HepG2 (cell line): ENCODE results near the gene P2RX2. TPM values are rescaled to one million over a fixed set of nuclear protein-coding genes. Genes with fewer than 3 reads are reported as not detected.

Experiments used
- ATAC-seq: fragments of 200-7000 bp; cut with Tn5 transposase; 3 replicates; pipeline ENCODE4 v1.9.1; 2020; ENCODE audit warnings: mild to moderate bottlenecking, moderate library complexity
- BruUV-seq: library from RNA; stranded (reverse); fragments of 400-500 nt; replicated peaks from 2 replicates; lab custom pipeline; 2021; lab: Mats Ljungman, UMichigan
- CTCF ChIA-PET: fragments of 300-600 bp; formaldehyde crosslinking; extraction: SDS; loops from one replicate; lab custom pipeline; 2021; ENCODE audit warnings: low total read pairs, inconsistent platforms, low intra/inter-chr PET ratio; lab: Yijun Ruan, JAX
- POLR2A ChIA-PET: fragments of 350-600 bp; sonication (Branson Sonifier 250); formaldehyde crosslinking; loops from one replicate; lab custom pipeline; 2020; ENCODE audit warnings: antibody characterized with exemption, inconsistent platforms; lab: Yijun Ruan, JAX
- DNase-seq: peaks from one replicate; pipeline ENCODE4 v3.0.0-alpha.2; 2015; ENCODE audit warnings: low spot score
- FAIRE-seq: peaks from 3 replicates; lab custom pipeline; 2011; peaks lifted over from hg19 to GRCh38; lab: Jason Lieb, UNC
- H2AFZ ChIP-seq: one replicate; pipeline ENCODE4 v1.6.1; 2011; ENCODE audit warnings: low read length, inconsistent platforms
- H3K27ac ChIP-seq: fragments of 300-600 bp; 3 replicates; pipeline ENCODE4 v1.8.0; 2011; ENCODE audit warnings: mixed run types, mild to moderate bottlenecking, mixed read lengths, low read length, inconsistent platforms; ENCODE audit not compliant: insufficient read depth; ENCODE audit errors: extremely low read length
- H3K27me3 ChIP-seq, 2 experiments: fragments of 200-600 bp in 1 of 2; 2 replicates in 1 of 2; 3 replicates in 1 of 2; pipeline versions ENCODE4 v1.6.0 to v1.8.0; 2011; ENCODE audit warnings: low read length in 2 of 2, mild to moderate bottlenecking in 2 of 2, moderate library complexity in 2 of 2, inconsistent platforms in 1 of 2; ENCODE audit not compliant: insufficient read depth in 2 of 2, control insufficient read depth in 1 of 2
- H3K36me3 ChIP-seq, 2 experiments: fragments of 200-600 bp in 1 of 2; replicated peaks in 1 of 2; 2 replicates in 1 of 2; 3 replicates in 1 of 2; pipeline versions ENCODE4 v1.5.1 to v1.8.0; 2011; ENCODE audit warnings: low read length in 2 of 2, inconsistent platforms in 1 of 2; ENCODE audit not compliant: insufficient read depth in 2 of 2, control insufficient read depth in 1 of 2
- H3K4me1 ChIP-seq: 2 replicates; pipeline ENCODE4 v1.5.1; 2012; ENCODE audit warnings: low read length, inconsistent platforms; ENCODE audit not compliant: insufficient read depth
- H3K4me2 ChIP-seq: 2 replicates; pipeline ENCODE4 v1.6.0; 2011; ENCODE audit warnings: low read depth, low read length, inconsistent platforms
- H3K4me3 ChIP-seq, 3 experiments: fragments of 200-600 bp in 1 of 3; sonication (generic), shearing (Covaris generic) in 1 of 3; replicated peaks in 1 of 3; 2 replicates each; pipeline ENCODE4 v1.5.1; 2011 to 2016; ENCODE audit warnings: low read length in 3 of 3, inconsistent platforms in 2 of 3, low read depth in 2 of 3, mild to moderate bottlenecking in 2 of 3, control low read depth in 1 of 3, mixed read lengths in 1 of 3; ENCODE audit not compliant: insufficient read depth in 1 of 3
- H3K79me2 ChIP-seq: one replicate; pipeline ENCODE4 v1.6.1; 2011; ENCODE audit warnings: low read length, inconsistent platforms; ENCODE audit not compliant: insufficient read depth
- H3K9ac ChIP-seq: 2 replicates; pipeline ENCODE4 v1.6.0; 2011; ENCODE audit warnings: mild to moderate bottlenecking, low read depth, low read length, inconsistent platforms; ENCODE audit not compliant: insufficient read depth
- H3K9me3 ChIP-seq: 2 replicates; pipeline ENCODE4 v1.5.1; 2012; ENCODE audit warnings: mild to moderate bottlenecking, low read length
- H4K20me1 ChIP-seq: 2 replicates; pipeline ENCODE4 v1.6.0; 2011; ENCODE audit warnings: inconsistent platforms, mild to moderate bottlenecking, low read length, moderate library complexity; ENCODE audit not compliant: insufficient read depth
- CHD4 ChIP-seq: fragments of 200-600 bp; sonication (generic); IDR thresholded peaks from 2 replicates; pipeline ENCODE4 v1.7.0; 2017; ENCODE audit warnings: mild to moderate bottlenecking, low read length, borderline replicate concordance
- MAZ ChIP-seq, 2 experiments: sonication (generic) in 1 of 2; formaldehyde crosslinking in 1 of 2; IDR thresholded peaks; 2 replicates each; pipeline versions ENCODE4 v1.5.0 to v1.6.1; 2012 to 2020; ENCODE audit warnings: low read depth in 2 of 2, mild to moderate bottlenecking in 2 of 2, borderline replicate concordance in 1 of 2, improper control_type of control experiment in 1 of 2, low read length in 1 of 2, missing genetic modification reagents in 1 of 2, moderate library complexity in 1 of 2
- MXD3 ChIP-seq: IDR thresholded peaks from 2 replicates; pipeline ENCODE4 v1.6.1; 2016; ENCODE audit warnings: mild to moderate bottlenecking, missing biosample characterization, missing genetic modification reagents
- SMAD1 ChIP-seq: sonication (generic); formaldehyde crosslinking; IDR thresholded peaks from 2 replicates; pipeline ENCODE4 v1.4.0; 2020; ENCODE audit warnings: missing genetic modification reagents, low read depth, mild to moderate bottlenecking, borderline replicate concordance
- ZFP36 ChIP-seq: fragments of 150-350 bp; IDR thresholded peaks from 2 replicates; pipeline ENCODE4 v1.6.1; 2018; ENCODE audit warnings: borderline replicate concordance, low read length, low read depth; ENCODE audit not compliant: partially characterized antibody
- ZNF263 ChIP-seq: sonication (generic); formaldehyde crosslinking; IDR thresholded peaks from 2 replicates; pipeline ENCODE4 v1.4.0; 2020; ENCODE audit warnings: missing genetic modification reagents
- ZNF574 ChIP-seq: sonication (generic); formaldehyde crosslinking; IDR thresholded peaks from 2 replicates; pipeline ENCODE4 v1.4.0; 2020; ENCODE audit warnings: missing genetic modification reagents
- WGBS: methylation state at CpG from one replicate; pipeline ENCODE4 v1.1.6; 2017; ENCODE audit warnings: low lambda C conversion rate; 5-methylcytosine and 5-hydroxymethylcytosine counted together
- in situ Hi-C: cut with HindIII; loops from 2 replicates; pipeline ENCODE4 v1.10.0; 2017; ENCODE audit warnings: low pct_unique_long_range_greater_than_20kb; ENCODE audit not compliant: extremely low pct_ligation_motif_present
- intact Hi-C: fragments of 100-400 bp; cut with micrococcal nuclease; formaldehyde crosslinking; loops from one replicate; pipeline ENCODE4 v1.10.0; 2022; ENCODE audit not compliant: unreplicated experiment
- polyA plus RNA-seq, 8 experiments: library from polyadenylated mRNA; depleted of rRNA in 3 of 8; stranded (reverse) in 7 of 8; unstranded in 1 of 8; fragments of >200 nt; fragmentation: Illumina TruSeq in 4 of 8; extraction: Trizol in 4 of 8; gene quantifications; 2 replicates each; pipeline versions ENCODE4 v1.2.1 to v1.2.3, GENCODE V29; 2011 to 2016; ENCODE audit warnings: low read depth in 4 of 8, missing spikeins in 1 of 8, mixed read lengths in 1 of 8; ENCODE audit not compliant: insufficient read depth in 1 of 8
- total RNA-seq, 5 experiments: library from RNA; depleted of rRNA; stranded (reverse); fragments of >200 nt; fragmentation: Illumina TruSeq; extraction: Trizol; gene quantifications; 2 replicates each; pipeline ENCODE4 v1.2.3, GENCODE V29; 2016; ENCODE audit warnings: low read depth in 1 of 5

P2RX2 gene
- total and polyA plus RNA-seq, 2 of the 13 experiments (the other 11 are each of a cell fraction or from before 2014, with no cell fraction given): not detected

- no peak for TF ChIP-seq ZNF574 (CRISPR knock-in tag)
- no peak for TF ChIP-seq MXD3 (CRISPR knock-in tag)
Measured at GRCh38 chr12:132586929-132587328, 31.6 kb upstream of the P2RX2 start (continued).

- TF ChIP-seq SMAD1 (CRISPR knock-in tag): no peak
- no peak for TF ChIP-seq MAZ (IDR thresholded peaks at IDR 0.05; ENCODE audit: borderline replicate concordance, low read depth, low read length)
- TF ChIP-seq MAZ (CRISPR knock-in tag; IDR thresholded peaks at IDR 0.05; ENCODE audit: low read depth): no peak
- TF ChIP-seq ZFP36: peak; percentile 56
- peak; percentile 100 for TF ChIP-seq ZNF263 (CRISPR knock-in tag)
- TF ChIP-seq CHD4: peak; percentile 68; the same call in 1 of the 2 replicates
- Histone ChIP-seq H3K27me3 (peaks cover 8 to 36% of the 10 kb centered on the region in 2 experiments; a peak in 4 of 5 replicates), H3K4me2 (no peak overlapping the region), H3K9me3 (no peaks in the 10 kb centered on the region), H3K4me3 (no peak overlapping the region), H3K9ac (no peak overlapping the region), H3K4me1 (no peaks in the 10 kb centered on the region), H3K36me3 (no peaks in the 10 kb centered on the region), H4K20me1 (no peaks in the 10 kb centered on the region), H3K79me2 (no peaks in the 10 kb centered on the region), H3K27ac (no peak overlapping the region), H2AFZ (no peak overlapping the region)
- no TSS peak for BruUV-seq
- FAIRE-seq: no peak
- DNase-seq: no peak
- intact Hi-C loops (no loop called here), in situ Hi-C loops (no loop called here)
- ChIA-PET POLR2A (no interaction called here), CTCF (no interaction called here)
- WGBS: 33% methylated on average over 3 of the region's 3 CpGs
- ATAC-seq: no peak
Measured at GRCh38 chr12:132587781-132588180, 30.8 kb upstream of the P2RX2 start.
